ENCODE measurements around the gene DPH3.

The DPH3 gene

DNA sequence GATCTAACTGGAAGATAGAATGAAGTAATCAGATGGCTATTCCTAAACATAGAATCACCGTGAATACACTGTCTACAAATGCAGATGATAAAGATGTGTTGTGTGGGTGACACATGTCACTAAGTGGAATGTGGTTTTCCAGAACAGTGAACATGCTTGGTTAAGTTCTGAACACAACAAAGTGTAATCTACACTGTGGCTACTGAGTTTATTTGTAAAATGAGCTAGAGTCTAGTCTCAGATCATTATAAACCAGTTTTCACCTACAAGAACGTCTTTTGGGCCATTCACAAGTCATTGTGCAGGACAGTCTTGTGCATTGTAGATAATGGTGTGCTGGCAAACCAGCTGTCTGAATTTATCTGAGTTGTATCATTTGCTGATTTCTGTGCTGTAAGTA lies 35.6 kb upstream of the DPH3 start:
- peak overlapping the region; percentile 94 for H3K27ac Mint-ChIP-seq
- no peaks in the 10 kb centered on the region for H3K27me3 Mint-ChIP-seq
- peak overlapping the region; percentile 62 for H3K4me3 Mint-ChIP-seq
- DNase-seq: no peak
- H3K9me3 Mint-ChIP-seq: no peaks in the 10 kb centered on the region
- peaks cover 96% of the 10 kb centered on the region for H3K4me1 Mint-ChIP-seq (ENCODE audit: low read depth)
- H3K36me3 Mint-ChIP-seq (ENCODE audit: low read depth): peaks cover 89% of the 10 kb centered on the region

DNA sequence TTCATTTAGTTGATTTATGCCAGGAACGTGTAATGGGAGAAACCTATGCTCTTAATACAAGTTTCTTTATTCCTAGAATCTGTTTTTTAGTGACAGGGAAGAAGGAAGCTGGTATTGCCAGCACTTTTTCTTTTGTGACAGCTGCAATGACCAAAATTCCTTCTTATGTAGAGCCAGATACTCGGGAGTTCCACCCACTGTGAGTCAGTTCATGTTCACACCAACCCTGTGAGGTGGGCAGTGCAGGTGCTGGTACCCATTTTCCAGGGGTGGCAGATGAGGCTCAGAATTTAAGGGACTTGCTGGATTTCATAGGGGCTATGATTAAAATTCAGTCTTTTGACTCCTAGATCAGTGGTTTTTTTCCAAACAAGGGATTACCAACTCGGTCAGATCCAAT lies 35.0 kb upstream of the DPH3 start:
- Mint-ChIP-seq H3K36me3 (ENCODE audit: low read depth) (peaks cover 89% of the 10 kb centered on the region), H3K4me1 (ENCODE audit: low read depth) (peaks cover 95% of the 10 kb centered on the region), H3K27me3 (no peaks in the 10 kb centered on the region), H3K9me3 (no peaks in the 10 kb centered on the region), H3K4me3 (peak overlapping the region; percentile 15), H3K27ac (peak overlapping the region; percentile 94)
- no peak for DNase-seq

DNA sequence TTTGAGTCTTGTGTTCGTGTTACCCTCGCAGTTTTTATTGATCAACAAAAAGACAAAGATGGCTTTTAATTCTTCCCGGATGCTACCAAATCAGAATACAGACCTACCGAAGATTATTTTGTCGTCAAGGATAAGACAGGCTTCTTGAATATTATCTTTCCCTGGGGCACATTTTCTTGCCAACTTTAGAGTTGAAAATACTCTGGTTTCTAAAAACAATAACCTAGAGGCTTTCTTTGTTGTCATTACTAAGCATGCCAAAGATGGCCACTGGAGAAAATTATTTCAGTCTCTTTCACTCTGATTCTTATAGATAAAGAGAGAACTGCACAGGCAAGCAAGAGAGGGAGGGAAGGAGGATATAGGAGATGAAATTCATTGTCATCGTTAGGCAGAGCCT lies 34.1 kb upstream of the DPH3 start:
- H3K36me3 Mint-ChIP-seq (ENCODE audit: low read depth): peaks cover 89% of the 10 kb centered on the region

GRCh38 chr3:16297997-16298885 lies 33.5 kb upstream of the DPH3 start:
- Mint-ChIP-seq H3K9me3 (peaks cover 3% of the 10 kb centered on the region), H3K4me3 (no peak overlapping the region), H3K27me3 (no peaks in the 10 kb centered on the region), H3K36me3 (ENCODE audit: low read depth) (peaks cover 90% of the 10 kb centered on the region), H3K27ac (peak overlapping the region; percentile 94), H3K4me1 (ENCODE audit: low read depth) (peaks cover 97% of the 10 kb centered on the region)
- no peak for DNase-seq

More for the DNA sequence above, 34.1 kb upstream of the DPH3 start:
- Mint-ChIP-seq H3K27ac (peak overlapping the region; percentile 94), H3K9me3 (no peaks in the 10 kb centered on the region), H3K4me1 (ENCODE audit: low read depth) (peaks cover 95% of the 10 kb centered on the region), H3K4me3 (no peak overlapping the region), H3K27me3 (no peaks in the 10 kb centered on the region)
- DNase-seq: no peak

DNA sequence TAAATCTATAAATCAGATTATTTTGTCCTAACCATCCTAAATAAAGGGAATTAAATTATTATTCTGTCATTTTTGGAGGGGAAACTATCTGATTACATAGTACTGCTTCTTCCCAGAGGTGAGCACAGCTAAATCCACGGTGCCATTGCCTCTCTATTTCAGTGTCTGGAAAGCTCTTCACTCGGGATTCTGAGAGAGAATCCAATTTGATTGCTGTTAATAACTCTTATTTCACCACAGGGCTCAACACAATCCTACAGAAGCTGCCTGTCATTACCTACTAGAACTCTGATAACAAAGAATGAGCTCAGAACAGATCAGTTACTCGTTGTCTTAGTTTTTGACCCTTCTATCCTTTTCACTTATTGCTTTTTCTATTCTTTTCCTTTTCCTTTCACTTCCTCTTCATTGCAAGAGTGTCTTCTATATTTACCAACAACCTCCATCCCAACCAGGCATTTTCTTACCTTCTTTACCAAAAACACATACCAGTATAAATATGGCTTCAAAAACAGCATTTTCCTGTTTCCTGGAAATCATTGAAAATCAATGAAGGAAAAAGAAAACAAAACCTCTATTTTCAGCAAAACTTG lies 30.7 kb upstream of the DPH3 start:
- no peaks in the 10 kb centered on the region for H3K27me3 Mint-ChIP-seq
- DNase-seq: no peak
- peak overlapping the region; percentile 76 for H3K27ac Mint-ChIP-seq
- peaks cover 87% of the 10 kb centered on the region for H3K36me3 Mint-ChIP-seq (ENCODE audit: low read depth)
- peaks cover 92% of the 10 kb centered on the region for H3K4me1 Mint-ChIP-seq (ENCODE audit: low read depth)
- peak overlapping the region; percentile 6 for H3K4me3 Mint-ChIP-seq
- H3K9me3 Mint-ChIP-seq: peaks cover 9% of the 10 kb centered on the region

DNA sequence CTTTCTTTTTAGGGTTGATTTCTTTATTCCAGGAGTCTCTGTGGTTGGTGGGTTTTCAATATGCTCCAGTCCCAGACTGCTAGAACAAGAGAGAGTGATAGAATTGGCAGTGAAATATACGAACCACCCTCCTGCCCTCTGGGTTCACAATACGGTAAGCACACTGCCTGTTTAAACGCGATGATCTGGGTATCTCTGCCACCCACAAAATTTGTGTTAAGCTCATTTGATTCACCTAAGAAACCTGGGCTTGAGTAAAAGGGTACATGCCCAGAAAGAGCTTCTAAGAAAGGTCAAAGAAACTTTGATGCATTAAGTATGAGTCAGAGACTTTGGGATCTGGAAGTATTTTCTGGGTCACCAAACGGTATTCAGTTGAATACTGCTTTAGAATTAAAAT lies 30.1 kb upstream of the DPH3 start:
- Mint-ChIP-seq H3K4me3 (peak overlapping the region; percentile 6), H3K4me1 (ENCODE audit: low read depth) (peaks cover 92% of the 10 kb centered on the region), H3K9me3 (peaks cover 9% of the 10 kb centered on the region), H3K27ac (peak overlapping the region; percentile 76), H3K27me3 (no peaks in the 10 kb centered on the region), H3K36me3 (ENCODE audit: low read depth) (peaks cover 87% of the 10 kb centered on the region)
- no peak for DNase-seq

- no peak for DNase-seq
- Mint-ChIP-seq H3K4me3 (peak overlapping the region; percentile 81), H3K36me3 (ENCODE audit: low read depth) (peaks cover 85% of the 10 kb centered on the region), H3K27me3 (no peaks in the 10 kb centered on the region), H3K27ac (peak overlapping the region; percentile 95), H3K4me1 (ENCODE audit: low read depth) (peaks cover 94% of the 10 kb centered on the region), H3K9me3 (peaks cover 9% of the 10 kb centered on the region)
Observed at GRCh38 chr3:16290827-16291196, 26.1 kb upstream of the DPH3 start.

GRCh38 chr3:16290007-16290826 lies 25.5 kb upstream of the DPH3 start:
- peak overlapping the region; percentile 95 for H3K27ac Mint-ChIP-seq
- peaks cover 82% of the 10 kb centered on the region for H3K36me3 Mint-ChIP-seq (ENCODE audit: low read depth)
- H3K4me3 Mint-ChIP-seq: peak overlapping the region; percentile 81
- H3K9me3 Mint-ChIP-seq: peaks cover 9% of the 10 kb centered on the region
- peaks cover 94% of the 10 kb centered on the region for H3K4me1 Mint-ChIP-seq (ENCODE audit: low read depth)
- DNase-seq: no peak
- H3K27me3 Mint-ChIP-seq: no peaks in the 10 kb centered on the region

GRCh38 chr3:16289144-16289889 lies 24.6 kb upstream of the DPH3 start:
- Mint-ChIP-seq H3K4me3 (peak overlapping the region; percentile 81), H3K36me3 (ENCODE audit: low read depth) (peaks cover 83% of the 10 kb centered on the region), H3K9me3 (peaks cover 9% of the 10 kb centered on the region), H3K27me3 (no peaks in the 10 kb centered on the region), H3K4me1 (ENCODE audit: low read depth) (peaks cover 95% of the 10 kb centered on the region), H3K27ac (peak overlapping the region; percentile 95)
- no peak for DNase-seq

DNA sequence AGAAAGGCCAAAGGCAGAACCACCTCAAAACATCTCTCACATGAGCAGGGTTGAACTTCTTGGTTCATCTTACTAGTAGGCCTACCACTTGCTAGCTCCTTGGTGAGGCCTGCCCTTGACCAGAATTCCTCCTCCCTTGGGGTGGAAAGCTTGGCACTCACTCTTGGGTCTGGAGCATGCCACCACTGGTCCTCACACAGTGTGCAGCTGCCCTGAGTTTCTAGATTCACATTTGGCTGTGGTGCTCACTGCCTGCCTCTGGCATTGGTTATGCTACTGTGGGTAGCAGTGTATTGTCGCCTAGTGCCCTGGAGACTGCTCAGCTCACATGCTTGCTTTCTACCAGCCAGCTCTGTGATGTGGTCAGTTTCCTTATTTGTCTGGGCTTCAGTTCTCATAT lies 23.9 kb upstream of the DPH3 start:
- peak overlapping the region; percentile 81 for H3K4me3 Mint-ChIP-seq
- H3K36me3 Mint-ChIP-seq (ENCODE audit: low read depth): peaks cover 81% of the 10 kb centered on the region
- no peaks in the 10 kb centered on the region for H3K27me3 Mint-ChIP-seq
- peaks cover 91% of the 10 kb centered on the region for H3K4me1 Mint-ChIP-seq (ENCODE audit: low read depth)
- H3K9me3 Mint-ChIP-seq: peaks cover 9% of the 10 kb centered on the region
- H3K27ac Mint-ChIP-seq: peak overlapping the region; percentile 95
- no peak for DNase-seq

- peaks cover 90% of the 10 kb centered on the region for H3K4me1 Mint-ChIP-seq (ENCODE audit: low read depth)
- no peaks in the 10 kb centered on the region for H3K27me3 Mint-ChIP-seq
- peak overlapping the region; percentile 81 for H3K4me3 Mint-ChIP-seq
- peaks cover 83% of the 10 kb centered on the region for H3K36me3 Mint-ChIP-seq (ENCODE audit: low read depth)
- DNase-seq: no peak
- peak overlapping the region; percentile 95 for H3K27ac Mint-ChIP-seq
- H3K9me3 Mint-ChIP-seq: no peaks in the 10 kb centered on the region
Observed at GRCh38 chr3:16286751-16287543, 22.2 kb upstream of the DPH3 start.

DNA sequence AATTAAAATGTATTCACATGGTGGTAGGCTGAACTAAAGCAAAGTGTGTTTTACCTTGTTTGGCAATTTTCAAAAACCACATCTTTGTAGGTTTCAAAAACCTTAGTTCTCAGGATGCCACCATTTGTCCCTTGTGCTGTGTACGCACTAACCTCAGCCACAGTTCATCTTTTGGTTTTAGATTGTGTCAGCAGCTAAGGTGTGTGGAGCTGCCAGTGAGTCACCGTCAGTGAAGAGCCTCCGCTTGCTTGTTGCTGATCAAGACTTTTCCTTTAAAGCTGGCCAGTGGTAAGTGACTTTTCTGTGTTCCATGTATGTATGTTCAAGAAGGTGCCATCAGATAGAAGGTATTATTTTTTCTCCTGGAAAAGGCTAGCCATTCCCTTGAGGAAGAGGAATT lies 21.4 kb upstream of the DPH3 start:
- Mint-ChIP-seq H3K9me3 (no peaks in the 10 kb centered on the region), H3K36me3 (ENCODE audit: low read depth) (peaks cover 82% of the 10 kb centered on the region), H3K4me1 (ENCODE audit: low read depth) (peaks cover 85% of the 10 kb centered on the region), H3K27ac (peak overlapping the region; percentile 95), H3K4me3 (peak overlapping the region; percentile 81), H3K27me3 (no peaks in the 10 kb centered on the region)
- peak; percentile 60 for DNase-seq

- Mint-ChIP-seq H3K36me3 (ENCODE audit: low read depth) (peaks cover 82% of the 10 kb centered on the region), H3K9me3 (no peaks in the 10 kb centered on the region), H3K27me3 (no peaks in the 10 kb centered on the region), H3K4me1 (ENCODE audit: low read depth) (peaks cover 71% of the 10 kb centered on the region), H3K27ac (peak overlapping the region; percentile 95), H3K4me3 (no peak overlapping the region)
- DNase-seq: no peak
Observed at GRCh38 chr3:16284633-16285032, 19.9 kb upstream of the DPH3 start.

All from activated T-cell treated with anti-CD3 and anti-CD28 coated beads, Interleukin-2, amount 50 U/mL, for 24 hours (primary cell).